Activated CD8-positive, alpha-beta memory T cell treated with anti-CD3 and anti-CD28 coated beads, Interleukin-2, amount 10 ng/mL, durations not matched to agents 7 days and 5 days (primary cell): ENCODE data around the gene HGFAC. TPM values are rescaled to one million over a fixed set of nuclear protein-coding genes. Genes with fewer than 3 reads are reported as not detected.
A peak's percentile ranks its signal among the peaks of the same experiment; 100 is the strongest.

Experiments
- ATAC-seq: fragments of 150-1000 bp; cut with Tn5 transposase; one replicate; pipeline ENCODE4 v1.10.0; 2021; ENCODE audit warnings: moderate library complexity
- CTCF ChIA-PET: fragments of 350-600 bp; sonication (Branson Sonifier 250); formaldehyde crosslinking; loops from one replicate; lab custom pipeline; 2021; ENCODE audit warnings: antibody characterized with exemption; lab: Charles Lee
- DNase-seq: peaks from one replicate; pipeline ENCODE4 v3.0.0-alpha.2; 2020
- H3K27ac Mint-ChIP-seq: one replicate; pipeline ENCODE4 v1.8.0; 2021; ENCODE audit warnings: mild to moderate bottlenecking, mixed read lengths
- H3K27me3 Mint-ChIP-seq: one replicate; pipeline ENCODE4 v1.8.0; 2021; ENCODE audit warnings: mixed read lengths
- H3K36me3 Mint-ChIP-seq: one replicate; pipeline ENCODE4 v1.8.0; 2021; ENCODE audit warnings: mild to moderate bottlenecking, mixed read lengths
- H3K4me1 Mint-ChIP-seq: one replicate; pipeline ENCODE4 v1.8.0; 2021; ENCODE audit warnings: mixed read lengths
- H3K4me3 Mint-ChIP-seq: one replicate; pipeline ENCODE4 v1.8.0; 2021; ENCODE audit warnings: mild to moderate bottlenecking, moderate library complexity, mixed read lengths
- H3K9me3 Mint-ChIP-seq: one replicate; pipeline ENCODE4 v1.8.0; 2022; ENCODE audit warnings: low read depth, mixed read lengths
- total RNA-seq, 2 experiments: library from RNA; stranded (reverse); gene quantifications; one replicate each; pipeline ENCODE4 v1.2.3, GENCODE V29; 2021

The HGFAC gene
- total RNA-seq, 2 experiments from 2014 or later = not detected

GRCh38 chr4:3476936-3477749 is 35.4 kb downstream of the HGFAC start:
- H3K36me3 Mint-ChIP-seq = no peaks in the 10 kb centered on the region
- H3K27me3 Mint-ChIP-seq = peaks cover 12% of the 10 kb centered on the region
- H3K9me3 Mint-ChIP-seq = no peaks in the 10 kb centered on the region
- ATAC-seq (no peak), DNase-seq (no peak)
- no peak overlapping the region for H3K4me3 Mint-ChIP-seq
- CTCF ChIA-PET = no interaction called here
- H3K27ac Mint-ChIP-seq = no peak overlapping the region
- H3K4me1 Mint-ChIP-seq = no peaks in the 10 kb centered on the region

GRCh38 chr4:3477750-3478430 is 36.1 kb downstream of the HGFAC start:
- no peaks in the 10 kb centered on the region for H3K36me3 Mint-ChIP-seq
- CTCF ChIA-PET = no interaction called here
- H3K4me1 Mint-ChIP-seq = no peaks in the 10 kb centered on the region
- no peak overlapping the region for H3K4me3 Mint-ChIP-seq
- H3K27me3 Mint-ChIP-seq = peaks cover 12% of the 10 kb centered on the region
- no peak overlapping the region for H3K27ac Mint-ChIP-seq
- ATAC-seq = no peak
- DNase-seq = no peak
- no peaks in the 10 kb centered on the region for H3K9me3 Mint-ChIP-seq

DNA sequence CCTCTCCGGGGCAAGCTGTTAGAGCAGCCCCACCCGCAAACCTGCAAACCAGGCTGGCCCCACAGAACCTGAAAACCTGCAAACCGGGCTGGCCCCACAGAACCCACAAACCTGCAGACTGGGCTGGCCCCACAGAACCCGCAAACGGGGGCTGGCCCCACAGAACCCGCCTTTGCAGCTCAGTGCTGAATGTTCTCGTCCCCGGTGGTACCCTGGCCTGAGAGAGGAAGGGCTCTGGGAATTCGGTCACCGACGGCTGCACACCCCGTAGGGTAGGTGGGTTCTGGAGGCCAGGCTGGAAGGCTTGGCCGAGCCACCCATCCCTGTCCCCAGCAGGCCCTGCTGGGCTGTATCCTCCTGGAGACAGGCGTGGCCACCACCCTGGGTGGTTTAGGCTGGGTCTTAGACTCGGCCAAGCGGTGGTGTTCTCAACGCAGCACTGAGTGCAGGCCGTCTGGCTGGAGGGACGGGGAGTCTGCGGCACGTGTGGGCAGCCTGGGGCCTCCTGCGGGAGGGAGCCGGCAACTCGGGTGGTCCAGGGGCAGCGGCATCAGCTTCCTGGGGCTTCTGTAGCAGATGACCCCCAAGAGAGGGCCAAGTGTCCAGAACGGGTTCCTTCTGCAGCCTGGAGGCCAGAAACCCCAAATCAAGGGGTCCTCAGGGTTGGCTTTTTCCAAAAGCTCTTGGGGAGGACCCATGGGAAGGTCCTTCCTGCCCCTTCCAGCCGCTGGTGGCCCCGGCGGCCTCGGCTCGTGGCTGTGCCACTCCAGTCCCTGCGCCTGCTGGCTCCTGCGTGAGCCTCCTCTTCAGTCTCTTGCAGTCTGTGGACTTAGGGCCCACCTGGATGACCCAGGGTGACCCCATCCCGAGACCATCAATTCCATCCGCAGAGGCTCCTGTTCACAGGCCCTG is 36.9 kb downstream of the HGFAC start:
- H3K4me1 Mint-ChIP-seq = no peaks in the 10 kb centered on the region
- H3K4me3 Mint-ChIP-seq = no peak overlapping the region
- H3K27ac Mint-ChIP-seq = no peak overlapping the region
- H3K27me3 Mint-ChIP-seq = peaks cover 12% of the 10 kb centered on the region
- no peaks in the 10 kb centered on the region for H3K9me3 Mint-ChIP-seq
- CTCF ChIA-PET = interaction anchor here (3.4 kb wide), 1 partner anchor 371 kb away, joined by 16 read pairs; no protein-coding TSS in a partner anchor
- no peaks in the 10 kb centered on the region for H3K36me3 Mint-ChIP-seq
- no peak for DNase-seq
- no peak for ATAC-seq

- CTCF ChIA-PET = interaction anchor here (1.2 to 3.4 kb wide), 9 partner anchors 8 to 401 kb away, joined by 3 to 16 read pairs (median 8); partner anchors contain the start of gene HGFAC
- H3K4me1 Mint-ChIP-seq = no peaks in the 10 kb centered on the region
- no peaks in the 10 kb centered on the region for H3K9me3 Mint-ChIP-seq
- H3K27ac Mint-ChIP-seq = no peak overlapping the region
- peaks cover 16% of the 10 kb centered on the region for H3K27me3 Mint-ChIP-seq
- H3K4me3 Mint-ChIP-seq = no peak overlapping the region
- no peaks in the 10 kb centered on the region for H3K36me3 Mint-ChIP-seq
- DNase-seq (no peak), ATAC-seq (no peak)
Observed at GRCh38 chr4:3479358-3480101, 37.8 kb downstream of the HGFAC start.

GRCh38 chr4:3480528-3481112 is 38.9 kb downstream of the HGFAC start:
- H3K27ac Mint-ChIP-seq = no peak overlapping the region
- peaks cover 19% of the 10 kb centered on the region for H3K27me3 Mint-ChIP-seq
- H3K4me1 Mint-ChIP-seq = peaks cover 2% of the 10 kb centered on the region
- ATAC-seq (peak; percentile 76), DNase-seq (peak; percentile 79)
- no peaks in the 10 kb centered on the region for H3K36me3 Mint-ChIP-seq
- CTCF ChIA-PET = interaction anchor here (0.5 to 3.4 kb wide), 26 partner anchors 9 to 400 kb away, joined by 3 to 16 read pairs (median 4); partner anchors contain the start of gene HGFAC
- no peaks in the 10 kb centered on the region for H3K9me3 Mint-ChIP-seq
- H3K4me3 Mint-ChIP-seq = no peak overlapping the region

DNA sequence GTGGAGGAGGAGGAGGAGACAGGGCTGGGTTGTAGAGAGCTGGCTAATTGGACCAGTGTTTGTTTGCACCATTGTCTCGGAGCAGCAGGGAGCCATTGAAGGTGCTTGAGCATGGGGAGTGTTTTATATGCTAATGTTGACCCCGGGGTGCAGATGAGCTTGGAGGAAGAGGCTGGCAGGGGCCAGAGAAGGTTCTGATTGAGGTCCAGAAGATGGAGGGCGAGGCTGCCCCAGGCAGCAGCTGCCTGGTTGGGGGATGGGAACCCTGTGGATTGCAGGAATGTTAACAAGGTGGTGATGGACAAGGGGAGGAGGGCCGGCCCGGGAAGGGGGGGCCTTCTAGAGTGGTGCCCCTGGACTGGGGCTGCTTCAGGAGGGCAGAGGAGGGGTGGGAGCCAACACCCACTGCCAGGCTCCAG is 39.4 kb downstream of the HGFAC start:
- no peak overlapping the region for H3K4me3 Mint-ChIP-seq
- peak; percentile 16 for ATAC-seq
- no peaks in the 10 kb centered on the region for H3K36me3 Mint-ChIP-seq
- CTCF ChIA-PET = interaction anchor here (0.5 to 3.4 kb wide), 28 partner anchors 8 to 399 kb away, joined by 3 to 16 read pairs (median 3); partner anchors contain the start of gene HGFAC
- H3K4me1 Mint-ChIP-seq = peaks cover 2% of the 10 kb centered on the region
- H3K27me3 Mint-ChIP-seq = peaks cover 19% of the 10 kb centered on the region
- H3K9me3 Mint-ChIP-seq = no peaks in the 10 kb centered on the region
- no peak for DNase-seq
- H3K27ac Mint-ChIP-seq = no peak overlapping the region

DNA sequence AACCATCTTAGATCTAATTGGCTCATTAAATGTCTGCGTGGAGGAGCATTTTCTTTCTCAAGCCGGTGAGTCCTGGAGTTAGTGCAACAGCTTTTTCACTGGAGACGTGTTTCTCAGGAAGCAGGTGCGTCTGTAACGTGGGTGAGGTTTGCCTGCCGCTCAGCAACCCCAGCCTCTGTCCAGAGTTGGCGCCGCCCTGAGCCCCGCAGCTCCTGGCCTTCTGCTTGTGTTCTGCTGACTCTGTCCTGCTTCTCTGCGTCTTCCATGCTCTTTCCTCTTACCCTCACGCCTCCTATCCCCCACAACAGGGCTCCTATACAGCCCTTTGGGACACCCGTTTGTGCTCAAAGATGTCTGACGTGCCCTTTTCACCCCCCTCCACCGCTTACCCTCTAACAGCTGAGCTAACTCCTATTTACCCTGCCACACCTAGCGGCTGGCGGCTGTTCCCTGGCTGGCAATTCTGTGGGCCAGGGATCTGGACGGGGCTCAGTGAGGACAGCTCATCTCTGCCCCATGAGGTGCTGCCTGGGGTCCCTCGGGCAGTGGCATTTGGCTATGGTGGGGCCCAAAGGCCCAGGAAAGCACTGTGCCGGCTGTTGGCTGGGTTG is 40.1 kb downstream of the HGFAC start:
- CTCF ChIA-PET = interaction anchor here (0.8 to 3.4 kb wide), 5 partner anchors 40 to 374 kb away, joined by 3 to 16 read pairs (median 3); partner anchors contain the start of gene HGFAC
- DNase-seq (no peak), ATAC-seq (no peak)
- H3K27ac Mint-ChIP-seq = no peak overlapping the region
- H3K27me3 Mint-ChIP-seq = peaks cover 19% of the 10 kb centered on the region
- H3K4me1 Mint-ChIP-seq = peaks cover 5% of the 10 kb centered on the region
- H3K36me3 Mint-ChIP-seq = no peaks in the 10 kb centered on the region
- no peak overlapping the region for H3K4me3 Mint-ChIP-seq
- H3K9me3 Mint-ChIP-seq = no peaks in the 10 kb centered on the region

- Mint-ChIP-seq H3K9me3 (no peaks in the 10 kb centered on the region), H3K4me1 (peaks cover 5% of the 10 kb centered on the region), H3K4me3 (no peak overlapping the region), H3K27ac (no peak overlapping the region), H3K27me3 (peaks cover 19% of the 10 kb centered on the region), H3K36me3 (no peaks in the 10 kb centered on the region)
- no peak for DNase-seq
- CTCF ChIA-PET = no interaction called here
- ATAC-seq = no peak
Observed at GRCh38 chr4:3482707-3483106, 40.9 kb downstream of the HGFAC start.

- DNase-seq (no peak), ATAC-seq (no peak)
- H3K4me3 Mint-ChIP-seq = no peak overlapping the region
- H3K36me3 Mint-ChIP-seq = no peaks in the 10 kb centered on the region
- CTCF ChIA-PET = no interaction called here
- H3K27me3 Mint-ChIP-seq = peaks cover 19% of the 10 kb centered on the region
- H3K4me1 Mint-ChIP-seq = peaks cover 5% of the 10 kb centered on the region
- no peak overlapping the region for H3K27ac Mint-ChIP-seq
- no peaks in the 10 kb centered on the region for H3K9me3 Mint-ChIP-seq
Observed at GRCh38 chr4:3483471-3483921, 41.7 kb downstream of the HGFAC start.

- Mint-ChIP-seq H3K4me3 (no peak overlapping the region), H3K27ac (no peak overlapping the region), H3K9me3 (no peaks in the 10 kb centered on the region), H3K4me1 (peaks cover 5% of the 10 kb centered on the region), H3K36me3 (no peaks in the 10 kb centered on the region), H3K27me3 (peaks cover 22% of the 10 kb centered on the region)
- ATAC-seq = no peak
- DNase-seq = no peak
- CTCF ChIA-PET = no interaction called here
Observed at GRCh38 chr4:3484057-3484973, 42.5 kb downstream of the HGFAC start.
